Esophagus muscularis mucosa (tissue), 4 donors: ENCODE results near the gene MITF. TPM values are rescaled to one million over a fixed set of nuclear protein-coding genes. Genes with fewer than 3 reads are reported as not detected.

Experiments used
- DNase-seq: peaks from one replicate; pipeline ENCODE4 v3.0.0-alpha.2; 2017; ENCODE audit errors: extremely low spot score
- H3K27ac ChIP-seq, 4 donors: fragments of 200-600 bp; sonication (generic); replicated peaks in 1 of 4; 1 replicate in 3 of 4; 2 replicates in 1 of 4; pipeline ENCODE4 v1.5.1; 2016 to 2019; ENCODE audit warnings: mild to moderate bottlenecking in 1 of 4
- H3K27me3 ChIP-seq, 4 donors: fragments of 200-600 bp; sonication (generic); one replicate each; pipeline versions ENCODE4 v1.5.1 to v1.6.0; 2016 to 2019
- H3K36me3 ChIP-seq, 4 donors: fragments of 200-600 bp; sonication (generic); one replicate each; pipeline ENCODE4 v1.5.1; 2016 to 2019
- H3K4me1 ChIP-seq, 4 donors: fragments of 200-600 bp; sonication (generic); one replicate each; pipeline ENCODE4 v1.5.1; 2016 to 2019
- H3K4me3 ChIP-seq, 4 donors: fragments of 200-600 bp; sonication (generic); 1 replicate in 2 of 4; 2 replicates in 2 of 4; pipeline ENCODE4 v1.5.1; 2016 to 2019; ENCODE audit warnings: mild to moderate bottlenecking in 4 of 4, moderate library complexity in 1 of 4
- H3K9me3 ChIP-seq, 4 donors: fragments of 200-600 bp; sonication (generic); 1 replicate in 3 of 4; 2 replicates in 1 of 4; pipeline ENCODE4 v1.5.1; 2016 to 2019
- CTCF ChIP-seq, 3 experiments: fragments of 200-600 bp in 2 of 3; fragments of 450-650 bp in 1 of 3; sonication (generic) in 2 of 3; IDR thresholded peaks; one replicate each; pipeline ENCODE4 v1.5.1; 2017 to 2019; ENCODE audit warnings: antibody characterized with exemption in 3 of 3, mild to moderate bottlenecking in 2 of 3, moderate library complexity in 1 of 3
- EP300 ChIP-seq: sonication (generic); formaldehyde crosslinking; IDR thresholded peaks from one replicate; pipeline ENCODE4 v1.6.1; 2017; ENCODE audit warnings: antibody characterized with exemption
- POLR2A ChIP-seq: fragments of 450-650 bp; IDR thresholded peaks from one replicate; pipeline ENCODE4 v1.6.1; 2017; ENCODE audit warnings: antibody characterized with exemption, moderate library complexity, mild to moderate bottlenecking, low read depth
- POLR2AphosphoS5 ChIP-seq, 2 donors: sonication (generic); formaldehyde crosslinking; IDR thresholded peaks; one replicate each; pipeline ENCODE4 v1.6.1; 2017; ENCODE audit warnings: antibody characterized with exemption in 2 of 2
- WGBS: methylation state at CpG from one replicate; pipeline ENCODE4 v1.1.5; 2018; 5-methylcytosine and 5-hydroxymethylcytosine counted together
- intact Hi-C: fragments of 100-400 bp; cut with DNase I; formaldehyde crosslinking; loops from one replicate; pipeline ENCODE4 v1.15.1; 2023
- total RNA-seq, 4 donors: library from RNA; depleted of rRNA; stranded (reverse); fragments of >200 nt; gene quantifications; one replicate each; pipeline versions ENCODE4 v1.1.0 to v1.2.1, GENCODE V29; 2016

The MITF gene
- total RNA-seq, 4 donors from 2014 or later: 68.1 to 141 (median 81.2) TPM

GRCh38 chr3:69838696-69839515 is 99.6 kb downstream of the MITF start:
- Histone ChIP-seq H3K36me3 (no peaks in the 10 kb centered on the region), H3K27me3 (no peaks in the 10 kb centered on the region), H3K4me3 (no peak overlapping the region), H3K27ac (no peak overlapping the region), H3K9me3 (no peaks in the 10 kb centered on the region), H3K4me1 (peaks cover 43 to 67% (median 64%) of the 10 kb centered on the region in 4 donors)
- no peak for DNase-seq
- TF ChIP-seq EP300 (no peak), POLR2AphosphoS5 (IDR thresholded peaks at IDR 0.05) (no peak), POLR2A (no peak), CTCF (IDR thresholded peaks at IDR 0.05) (no peak)
- WGBS: 73% methylated on average over 3 of the region's 3 CpGs
- intact Hi-C loops: no loop called here

- intact Hi-C loops: no loop called here
- H3K27me3 ChIP-seq: no peaks in the 10 kb centered on the region
- H3K4me3 ChIP-seq: no peak overlapping the region
- H3K9me3 ChIP-seq: no peaks in the 10 kb centered on the region
- peaks cover 38 to 70% (median 67%) of the 10 kb centered on the region in 4 donors for H3K4me1 ChIP-seq
- WGBS: 77% methylated on average over 5 of the region's 5 CpGs
- DNase-seq: no peak
- H3K36me3 ChIP-seq: no peaks in the 10 kb centered on the region
- no peak overlapping the region for H3K27ac ChIP-seq
- no peak for TF ChIP-seq POLR2A
- no peak for TF ChIP-seq EP300
- TF ChIP-seq CTCF (IDR thresholded peaks at IDR 0.05): no peak
- no peak for TF ChIP-seq POLR2AphosphoS5 (IDR thresholded peaks at IDR 0.05)
These were observed 103.1 kb downstream of the MITF start for GRCh38 chr3:69842351-69842750.

GRCh38 chr3:69842789-69843188 is 103.5 kb downstream of the MITF start:
- TF ChIP-seq POLR2A: no peak
- no peak for TF ChIP-seq CTCF (IDR thresholded peaks at IDR 0.05)
- TF ChIP-seq EP300: no peak
- TF ChIP-seq POLR2AphosphoS5 (IDR thresholded peaks at IDR 0.05): no peak
- H3K4me1 ChIP-seq: peaks cover 38 to 69% (median 66%) of the 10 kb centered on the region in 4 donors
- H3K9me3 ChIP-seq: no peaks in the 10 kb centered on the region
- H3K36me3 ChIP-seq: no peaks in the 10 kb centered on the region
- DNase-seq: no peak
- 73% methylated on average over 3 of the region's 3 CpGs for WGBS
- H3K27ac ChIP-seq: no peak overlapping the region
- no peak overlapping the region for H3K4me3 ChIP-seq
- no peaks in the 10 kb centered on the region for H3K27me3 ChIP-seq
- intact Hi-C loops: no loop called here

GRCh38 chr3:69844706-69845105 is 105.4 kb downstream of the MITF start:
- no peak overlapping the region for H3K27ac ChIP-seq
- 81% methylated on average over 1 of the region's 1 CpG for WGBS
- H3K4me3 ChIP-seq: no peak overlapping the region
- intact Hi-C loops: no loop called here
- TF ChIP-seq POLR2A (no peak), CTCF (IDR thresholded peaks at IDR 0.05) (no peak), EP300 (no peak), POLR2AphosphoS5 (IDR thresholded peaks at IDR 0.05) (no peak)
- H3K36me3 ChIP-seq: no peaks in the 10 kb centered on the region
- H3K9me3 ChIP-seq: no peaks in the 10 kb centered on the region
- peaks cover 28 to 66% (median 54%) of the 10 kb centered on the region in 4 donors for H3K4me1 ChIP-seq
- no peak for DNase-seq
- no peaks in the 10 kb centered on the region for H3K27me3 ChIP-seq
